Activated CD4-positive, alpha-beta T cell treated with anti-CD3 and anti-CD28 coated beads, Interleukin-2, amount 50 U/mL, for 16 hours (primary cell): ENCODE data around the gene ASTN2.

Experiments used
- DNase-seq: peaks from one replicate; pipeline ENCODE4 v3.0.0-alpha.2; 2020

ASTN2 gene

DNA sequence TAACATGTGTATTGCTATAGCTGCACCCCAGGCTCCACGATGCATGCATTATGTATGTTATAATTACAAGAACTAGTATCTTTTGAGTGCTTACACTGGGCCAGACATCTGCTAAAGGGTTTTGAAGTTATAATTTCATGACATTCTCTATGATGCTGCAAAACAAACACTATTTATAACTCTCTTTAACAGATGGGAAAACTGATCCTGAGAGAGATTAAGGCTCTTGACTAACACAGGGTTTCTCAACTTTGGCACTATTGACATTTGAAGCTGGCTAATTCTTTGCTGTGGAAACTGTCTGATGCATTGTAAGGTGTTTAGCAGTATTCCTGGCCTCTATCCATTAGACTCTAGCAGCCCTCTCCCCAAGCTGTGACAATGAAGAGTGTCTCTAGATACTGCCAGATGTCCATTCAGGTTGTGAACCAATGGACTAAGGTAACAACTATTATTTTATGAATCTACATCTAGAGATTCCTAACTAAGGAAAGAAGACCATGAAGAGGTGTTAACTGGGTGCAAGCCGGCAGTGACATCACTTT is 258.6 kb downstream of the ASTN2 start:
- DNase-seq: no peak

- DNase-seq: no peak
Measured at GRCh38 chr9:117153021-117153420, 261.8 kb downstream of the ASTN2 start.

- no peak for DNase-seq
Measured at GRCh38 chr9:117151716-117152115, 263.1 kb downstream of the ASTN2 start.

DNA sequence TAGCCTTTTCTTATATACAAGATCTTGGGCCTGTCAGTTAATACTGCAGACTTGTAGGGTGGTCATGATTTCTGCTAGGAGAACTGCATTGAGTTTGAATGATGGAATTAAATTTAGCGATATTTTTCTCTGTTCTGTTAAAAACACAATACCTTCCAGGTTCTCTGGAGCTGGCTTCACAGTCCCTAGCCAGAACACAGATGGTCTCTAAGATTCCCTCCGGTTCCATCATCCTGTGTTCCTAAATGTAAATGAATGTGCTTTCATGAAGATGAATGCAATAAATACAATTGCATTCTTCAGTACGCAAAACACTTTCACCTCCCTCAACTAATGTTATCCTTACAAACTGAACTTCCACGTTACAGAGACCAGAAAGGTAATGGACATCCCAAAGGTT is 264.9 kb downstream of the ASTN2 start:
- DNase-seq: no peak

DNA sequence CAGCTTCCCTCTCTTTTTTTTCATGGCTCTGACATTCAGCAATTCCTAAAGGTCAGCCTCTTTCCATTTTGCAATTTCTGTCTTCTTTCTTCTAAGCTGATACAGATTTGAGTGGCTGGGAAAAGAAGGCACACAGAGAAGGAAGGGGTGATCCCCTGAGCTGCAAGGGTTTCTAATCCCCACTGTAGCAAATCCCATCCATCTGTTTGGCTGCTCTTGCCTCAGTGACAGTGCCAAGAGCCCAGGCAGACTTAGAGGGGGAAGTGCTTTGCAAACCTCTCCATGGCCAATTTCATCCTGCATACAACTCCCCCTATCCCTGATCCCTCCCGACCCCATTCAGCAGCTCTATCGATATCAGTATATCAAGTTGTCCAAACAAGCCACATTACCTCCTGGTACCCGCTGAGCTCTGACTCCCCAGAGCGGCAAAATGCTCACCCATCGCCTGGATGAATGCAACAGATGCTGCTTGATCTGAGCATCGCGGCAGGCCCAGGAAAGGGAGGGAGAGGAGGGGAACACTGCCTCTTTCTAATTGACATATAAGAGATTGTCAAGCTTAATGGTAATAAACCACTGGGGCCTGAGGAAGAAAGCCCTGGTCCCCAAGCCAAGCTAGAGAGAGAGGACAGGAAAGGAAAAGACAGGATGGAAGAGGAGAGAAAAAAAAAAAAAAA is 268.9 kb downstream of the ASTN2 start:
- DNase-seq: no peak

- no peak for DNase-seq
Measured at GRCh38 chr9:117145081-117145480, 269.8 kb downstream of the ASTN2 start.

DNA sequence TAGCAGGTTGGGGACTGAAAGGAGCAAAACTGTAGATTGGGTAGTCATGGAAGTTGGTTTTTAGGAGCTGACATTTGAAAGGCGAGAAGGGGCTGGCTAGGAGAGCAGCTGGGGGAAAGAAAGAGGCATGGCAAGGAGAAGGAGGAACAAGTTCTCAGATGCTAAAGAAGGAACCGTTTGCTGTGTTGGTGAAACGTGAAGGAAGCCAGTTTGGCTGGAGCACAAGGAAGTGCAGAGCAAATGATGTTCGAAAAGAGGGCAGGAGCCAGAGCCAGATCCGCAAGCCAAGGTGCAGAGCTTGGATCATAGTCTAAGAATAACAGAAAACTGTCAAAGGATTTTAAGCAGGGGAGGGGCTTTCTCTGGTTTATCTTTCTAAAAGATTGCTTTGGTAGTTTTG is 276.6 kb downstream of the ASTN2 start:
- DNase-seq: no peak

DNA sequence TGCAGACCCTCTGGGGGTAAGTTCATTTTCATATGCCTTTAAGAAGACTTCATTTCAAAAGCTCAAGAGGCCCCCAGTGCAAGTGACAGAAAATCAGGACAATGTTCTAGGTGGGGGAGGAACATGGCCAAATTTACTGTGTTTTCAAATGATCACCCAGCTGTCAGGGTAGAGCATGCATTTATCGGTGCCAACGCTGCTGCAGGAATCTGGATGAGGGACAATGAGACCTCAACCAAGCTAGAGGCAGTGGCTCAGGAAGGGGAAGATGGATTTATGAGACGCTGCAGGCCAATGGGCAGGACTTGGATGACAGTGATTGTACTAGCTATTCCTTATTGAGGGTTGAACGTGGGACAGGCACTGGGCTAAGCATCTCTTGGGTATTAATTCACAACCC is 278.4 kb downstream of the ASTN2 start:
- no peak for DNase-seq

- DNase-seq: no peak
Measured at GRCh38 chr9:117135501-117136098, 279.3 kb downstream of the ASTN2 start.

DNA sequence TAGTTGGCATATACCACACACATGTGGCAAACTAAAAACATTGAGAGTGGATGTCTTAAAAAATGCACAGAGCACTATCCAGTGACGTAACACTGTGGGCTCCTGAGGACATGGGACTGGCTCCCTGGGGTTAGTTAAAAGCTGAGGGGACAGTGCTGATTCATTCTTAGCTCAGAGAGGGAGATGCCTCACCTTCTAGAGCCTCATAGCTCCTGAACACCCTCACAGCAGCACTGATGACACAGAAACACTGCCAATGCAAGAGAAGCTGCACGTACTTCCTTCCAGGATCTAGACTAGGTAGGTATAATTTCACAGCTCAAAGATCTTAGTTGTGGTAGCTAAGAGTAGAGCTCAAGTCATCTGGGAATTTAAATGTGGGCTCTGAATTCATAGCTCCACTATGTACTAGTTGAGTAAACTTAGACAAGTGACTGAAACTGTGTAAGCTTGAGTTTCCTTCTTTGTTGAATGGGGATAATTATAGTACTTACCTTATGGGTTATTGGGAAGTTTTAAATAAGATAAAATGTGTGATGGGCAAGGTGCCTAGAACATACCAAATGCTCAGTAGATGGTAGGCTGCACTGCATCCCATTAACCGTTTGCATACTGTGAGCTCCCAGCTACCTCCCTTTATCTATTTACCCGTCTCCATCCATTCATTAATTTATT is 279.9 kb downstream of the ASTN2 start:
- DNase-seq: no peak

DNA sequence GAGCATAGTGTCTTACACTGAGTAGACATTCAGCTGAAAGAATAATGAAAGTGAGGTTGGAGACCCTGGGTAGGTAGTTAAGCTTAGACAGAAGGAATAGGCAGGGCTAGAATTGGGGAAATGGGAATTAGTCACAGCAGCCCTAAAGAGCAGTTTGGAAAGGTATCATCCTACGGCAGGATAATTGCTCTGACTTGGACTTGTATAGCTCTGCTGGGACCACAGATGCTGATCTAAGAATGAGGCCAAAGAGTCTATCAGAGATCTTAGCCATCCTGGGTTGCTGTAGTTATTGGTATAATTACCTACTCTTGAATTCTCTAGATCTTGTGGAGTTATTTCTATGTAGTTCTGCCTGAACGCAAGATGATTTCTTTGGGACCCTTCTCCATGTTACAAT is 288.0 kb downstream of the ASTN2 start:
- no peak for DNase-seq

- no peak for DNase-seq
Measured at GRCh38 chr9:117125531-117125930, 289.3 kb downstream of the ASTN2 start.

DNA sequence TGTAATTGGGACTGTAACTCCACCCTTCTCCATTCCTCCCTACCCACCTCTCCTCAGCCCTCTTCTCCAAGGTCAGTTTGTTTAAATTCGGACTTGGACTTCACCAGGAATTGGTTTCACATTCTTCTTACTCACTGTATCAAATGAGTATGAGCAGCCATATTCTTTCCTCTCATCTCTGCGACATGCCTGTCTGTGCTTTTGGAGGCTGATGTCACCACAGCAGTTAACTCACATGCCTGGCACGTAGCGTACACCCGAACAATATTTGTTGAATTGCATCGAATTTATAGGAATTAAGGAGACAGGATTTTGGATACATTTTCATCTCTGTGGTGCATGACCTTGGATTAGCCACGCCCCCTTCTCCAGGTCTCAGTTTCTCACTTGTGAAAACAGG is 291.1 kb downstream of the ASTN2 start:
- no peak for DNase-seq

DNA sequence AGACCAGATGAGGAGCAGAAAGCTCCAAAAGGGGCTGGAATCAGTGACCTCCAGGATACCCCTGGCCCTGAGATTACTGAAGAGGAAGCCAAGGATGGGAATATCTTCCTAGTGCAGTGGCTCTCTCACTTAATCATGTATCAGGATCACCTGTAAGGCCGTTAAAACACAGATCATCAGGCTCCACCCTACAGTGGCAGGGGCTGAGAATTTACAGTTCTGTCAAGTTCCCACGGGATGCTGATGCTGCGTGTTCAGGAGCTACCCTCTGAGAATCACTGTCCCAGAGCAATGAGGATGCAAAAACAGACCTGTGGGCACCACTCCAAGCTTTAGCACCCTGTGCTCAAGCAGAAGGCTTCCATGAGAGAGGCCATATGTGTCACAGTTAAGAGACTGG is 291.9 kb downstream of the ASTN2 start:
- DNase-seq: no peak

DNA sequence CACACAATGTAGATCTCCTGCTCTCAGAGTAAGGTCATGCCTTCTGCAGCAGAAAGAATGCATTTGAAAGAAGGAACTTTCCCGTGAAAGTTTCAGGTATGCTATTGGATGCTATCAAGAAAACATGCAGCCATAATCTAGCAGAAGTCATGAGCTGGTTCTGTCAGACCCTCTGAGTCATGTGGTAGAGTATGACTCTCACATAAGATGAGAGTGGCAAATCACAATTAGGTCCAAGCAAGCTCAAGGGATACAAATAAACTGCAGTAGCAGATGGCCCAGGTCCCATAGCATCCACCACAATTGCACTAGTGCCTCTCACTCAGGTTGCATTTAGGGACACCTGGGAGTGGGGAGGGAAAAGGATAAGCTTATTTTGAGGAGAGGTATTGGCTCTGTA is 292.8 kb downstream of the ASTN2 start:
- DNase-seq: no peak

DNA sequence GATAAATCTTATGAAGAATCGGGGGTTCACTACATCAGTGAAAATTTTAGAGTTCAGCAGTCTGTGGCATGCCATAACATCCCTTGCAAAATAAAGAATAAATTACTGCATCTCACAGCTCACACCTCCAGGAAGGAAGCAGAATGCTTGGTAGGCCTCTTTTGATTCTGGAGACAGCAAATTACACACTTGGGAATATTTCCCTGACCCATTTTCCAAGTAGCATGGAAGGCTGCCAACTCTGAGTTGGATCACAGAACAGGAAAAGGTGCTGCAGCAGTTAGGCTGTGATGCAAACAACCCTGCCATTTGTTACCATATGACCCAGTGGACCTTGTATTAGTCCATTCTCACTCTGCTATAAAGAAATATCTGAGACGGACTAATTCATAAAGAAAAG is 293.5 kb downstream of the ASTN2 start:
- no peak for DNase-seq

DNA sequence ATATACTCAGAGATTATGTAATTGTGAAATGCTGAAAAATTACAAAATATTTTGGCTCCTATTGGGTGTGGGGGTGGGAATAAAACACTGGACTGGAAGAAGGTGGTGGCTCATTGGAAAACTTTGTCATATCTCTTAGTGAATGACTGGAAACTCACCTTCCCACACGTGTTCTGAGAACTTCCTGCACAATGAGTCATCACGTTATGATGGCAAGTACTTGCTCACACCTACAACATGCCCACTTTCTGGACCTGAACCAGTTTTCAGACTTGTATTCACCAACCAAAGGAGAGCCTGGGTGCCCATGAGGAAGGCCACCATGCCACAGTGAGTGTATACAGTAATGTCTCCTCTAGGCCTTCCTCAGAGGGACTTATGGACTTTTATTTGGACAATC is 294.8 kb downstream of the ASTN2 start:
- no peak for DNase-seq

GRCh38 chr9:117116084-117116483 is 298.8 kb downstream of the ASTN2 start:
- no peak for DNase-seq

DNA sequence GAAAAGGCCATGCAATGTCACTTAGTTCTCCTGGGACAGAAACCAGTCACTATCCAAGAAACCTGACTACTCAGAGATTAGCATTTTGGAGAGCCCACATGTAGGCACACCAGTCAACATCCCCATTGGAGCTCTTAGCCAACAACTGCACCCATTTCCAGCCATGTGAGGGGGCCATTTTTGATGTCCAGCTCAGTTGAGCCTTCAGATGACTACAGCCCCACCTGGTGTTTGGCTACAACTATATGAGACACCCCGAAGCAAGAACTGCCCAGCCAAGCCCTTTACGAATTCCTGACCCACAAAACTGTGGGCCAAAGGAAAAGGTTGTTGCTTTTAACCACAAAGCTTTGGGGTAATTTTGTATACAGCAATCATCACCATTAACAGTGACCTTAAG is 300.1 kb downstream of the ASTN2 start:
- DNase-seq: no peak

GRCh38 chr9:117104716-117105495 is 310.0 kb downstream of the ASTN2 start:
- DNase-seq: no peak

GRCh38 chr9:117104206-117104605 is 310.7 kb downstream of the ASTN2 start:
- DNase-seq: no peak

DNA sequence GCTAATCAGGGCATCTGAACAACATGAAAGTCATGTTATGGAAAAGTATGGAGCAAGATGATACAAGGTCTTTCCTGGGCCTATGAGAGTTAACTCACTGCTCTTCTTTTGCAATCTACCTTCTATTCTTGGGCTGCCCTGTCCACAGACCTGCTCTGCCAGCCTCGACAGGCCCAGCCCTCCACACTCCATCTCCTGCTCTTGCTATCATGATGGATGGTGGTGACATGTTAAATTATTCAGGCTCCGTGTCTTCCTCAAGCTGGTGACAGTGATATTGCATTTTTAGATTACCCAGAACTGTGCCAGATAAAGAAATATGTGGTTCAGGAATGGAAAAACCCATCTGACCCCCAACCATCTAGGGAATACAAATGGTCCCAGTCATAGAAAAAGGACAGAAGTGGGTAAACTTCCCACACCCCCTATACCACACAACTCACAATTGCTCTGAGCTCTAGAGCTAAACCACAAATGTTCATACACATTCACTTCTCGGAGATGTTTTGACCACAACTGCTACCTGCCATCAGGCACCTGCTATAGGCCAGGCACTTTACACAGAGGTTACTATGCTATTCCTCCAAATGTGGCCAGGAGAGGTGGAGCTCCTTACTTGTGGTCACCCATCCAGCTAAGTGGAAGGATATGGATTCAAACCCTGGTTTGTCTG is 311.3 kb downstream of the ASTN2 start:
- no peak for DNase-seq

- no peak for DNase-seq
Measured at GRCh38 chr9:117101008-117101407, 313.8 kb downstream of the ASTN2 start.
